SK-N-SH (cell line): Measurements from ENCODE around the gene UST. TPM values are rescaled to one million over a fixed set of nuclear protein-coding genes. Genes with fewer than 3 reads are reported as not detected.

ENCODE experiments used
- CTCF ChIA-PET: fragments of 300-600, 350-600 bp; formaldehyde crosslinking; extraction: SDS; loops from one replicate; lab custom pipeline; 2021; lab: Yijun Ruan, JAX
- POLR2A ChIA-PET: fragments of 350-600 bp; sonication (Branson Sonifier 250); formaldehyde crosslinking; extraction: SDS; loops from one replicate; lab custom pipeline; 2020; ENCODE audit warnings: antibody characterized with exemption, inconsistent platforms; lab: Yijun Ruan, JAX
- DNase-seq: peaks from one replicate; pipeline ENCODE4 v3.0.0; 2012
- H2AFZ ChIP-seq: fragments of 200-600 bp; sonication (generic); 2 replicates; pipeline ENCODE4 v1.8.1; 2016; ENCODE audit warnings: antibody characterized with exemption, mild to moderate bottlenecking, low read depth
- H3F3A ChIP-seq: fragments of 200-600 bp; sonication (generic); replicated peaks from 2 replicates; pipeline ENCODE3; 2016; ENCODE audit warnings: antibody characterized with exemption, mild to moderate bottlenecking; ENCODE audit not compliant: insufficient read depth
- H3K27ac ChIP-seq, 2 experiments: fragments of 200-500 bp in 1 of 2; fragments of 200-600 bp in 1 of 2; sonication (Bioruptor generic) in 1 of 2; sonication (generic), shearing (Covaris generic) in 1 of 2; 2 replicates each; pipeline versions ENCODE4 v1.5.1 to v1.6.1; 2014 to 2016; ENCODE audit warnings: low read depth in 2 of 2, inconsistent platforms in 1 of 2, low read length in 1 of 2, mild to moderate bottlenecking in 1 of 2, mixed read lengths in 1 of 2
- H3K27me3 ChIP-seq: fragments of 200-600 bp; sonication (generic), shearing (Covaris generic); 2 replicates; pipeline ENCODE4 v1.6.1; 2016; ENCODE audit warnings: mixed run types; ENCODE audit not compliant: insufficient read depth
- H3K36me3 ChIP-seq, 2 experiments: fragments of 200-500 bp in 1 of 2; fragments of 200-600 bp in 1 of 2; sonication (Bioruptor generic) in 1 of 2; sonication (generic) in 1 of 2; replicated peaks in 1 of 2; 2 replicates each; pipeline versions ENCODE3 to v1.5.1; 2014 to 2016; ENCODE audit warnings: low read length in 1 of 2, mild to moderate bottlenecking in 1 of 2; ENCODE audit not compliant: insufficient read depth in 2 of 2, control insufficient read depth in 1 of 2
- H3K4me1 ChIP-seq, 2 experiments: fragments of 200-500 bp in 1 of 2; fragments of 200-600 bp in 1 of 2; sonication (Bioruptor generic) in 1 of 2; sonication (generic), shearing (Covaris generic) in 1 of 2; 2 replicates each; pipeline versions ENCODE4 v1.5.1 to v1.6.1; 2014 to 2016; ENCODE audit warnings: low read depth in 1 of 2, low read length in 1 of 2, mixed run types in 1 of 2; ENCODE audit not compliant: insufficient read depth in 2 of 2, control insufficient read depth in 1 of 2
- H3K4me2 ChIP-seq: fragments of 200-600 bp; sonication (generic), shearing (Covaris generic); 2 replicates; pipeline ENCODE4 v1.6.1; 2017; ENCODE audit warnings: mixed run types
- H3K4me3 ChIP-seq, 2 experiments: fragments of 200-500 bp in 1 of 2; fragments of 200-600 bp in 1 of 2; sonication (Bioruptor generic) in 1 of 2; sonication (generic), shearing (Covaris generic) in 1 of 2; 2 replicates each; pipeline versions ENCODE4 v1.5.1 to v1.8.1; 2014 to 2016; ENCODE audit warnings: low read depth in 2 of 2, inconsistent platforms in 1 of 2, low read length in 1 of 2, mild to moderate bottlenecking in 1 of 2, mixed read lengths in 1 of 2, moderate library complexity in 1 of 2
- H3K79me2 ChIP-seq: fragments of 200-600 bp; sonication (generic); 2 replicates; pipeline ENCODE4 v1.8.1; 2017; ENCODE audit warnings: mild to moderate bottlenecking; ENCODE audit not compliant: insufficient read depth
- H3K9ac ChIP-seq: fragments of 200-600 bp; sonication (generic); 2 replicates; pipeline ENCODE4 v1.6.1; 2017; ENCODE audit warnings: mixed run types
- H3K9me2 ChIP-seq: fragments of 200-600 bp; sonication (generic); 2 replicates; pipeline ENCODE4 v1.6.1; 2017; ENCODE audit warnings: mixed run types
- H3K9me3 ChIP-seq: fragments of 200-600 bp; sonication (generic); 2 replicates; pipeline ENCODE4 v1.6.1; 2017; ENCODE audit warnings: mixed run types, mild to moderate bottlenecking, moderate library complexity
- H4K20me1 ChIP-seq: fragments of 200-600 bp; sonication (generic); 2 replicates; pipeline ENCODE4 v1.6.1; 2017; ENCODE audit warnings: mild to moderate bottlenecking, mixed run types; ENCODE audit not compliant: insufficient read depth
- FOSL2 ChIP-seq: IDR thresholded peaks from 2 replicates; pipeline ENCODE4 v1.4.0; 2012; ENCODE audit warnings: low read depth, mild to moderate bottlenecking, moderate library complexity, borderline replicate concordance
- FOXJ3 ChIP-seq: sonication (generic); formaldehyde crosslinking; IDR thresholded peaks from 2 replicates; pipeline ENCODE4 v1.5.1; 2020; ENCODE audit warnings: mild to moderate bottlenecking, missing genetic modification reagents
- GATA2 ChIP-seq: sonication (generic); formaldehyde crosslinking; IDR thresholded peaks from 2 replicates; pipeline ENCODE4 v1.5.0; 2020; ENCODE audit warnings: mild to moderate bottlenecking, missing genetic modification reagents
- JUND ChIP-seq: IDR thresholded peaks from 2 replicates; pipeline ENCODE4 v1.4.0; 2012
- MXI1 ChIP-seq: IDR thresholded peaks from 2 replicates; pipeline ENCODE4 v1.6.1; 2012; ENCODE audit warnings: mild to moderate bottlenecking, low read depth, low read length, improper control_type of control experiment
- REST ChIP-seq: IDR thresholded peaks from 2 replicates; pipeline ENCODE4 v1.6.1; 2012; ENCODE audit warnings: mild to moderate bottlenecking, low read depth, low read length, moderate library complexity
- SMC3 ChIP-seq: IDR thresholded peaks from 2 replicates; pipeline ENCODE4 v1.6.1; 2012; ENCODE audit warnings: low read depth, low read length, improper control_type of control experiment
- YY1 ChIP-seq: IDR thresholded peaks from 2 replicates; pipeline ENCODE4 v1.4.0; 2012; ENCODE audit warnings: low read depth, mild to moderate bottlenecking
- ZBTB33 ChIP-seq: IDR thresholded peaks from 2 replicates; pipeline ENCODE4 v1.4.0; 2012; ENCODE audit warnings: low read depth, borderline replicate concordance
- WGBS: methylation state at CpG from one replicate; pipeline ENCODE4 v1.1.6; 2017; ENCODE audit warnings: low lambda C conversion rate; 5-methylcytosine and 5-hydroxymethylcytosine counted together
- polyA plus RNA-seq, 3 experiments: library from polyadenylated mRNA; depleted of rRNA; stranded (reverse); fragments of >200 nt; gene quantifications; 2 replicates each; pipeline ENCODE4 v1.2.3, GENCODE V29; 2012
- TF ChIP-seq, protein P1 (sequence below): fragments of 150-350 bp; IDR thresholded peaks from 2 replicates; pipeline ENCODE4 v1.6.1; 2016; ENCODE audit warnings: mild to moderate bottlenecking, low read depth, low read length
- TF ChIP-seq, protein P2 (sequence below): IDR thresholded peaks from 2 replicates; pipeline ENCODE4 v1.4.0; 2012; ENCODE audit warnings: low read depth, borderline replicate concordance

The UST gene
- polyA plus RNA-seq, 1 of the 3 experiments (the other 2 are of a cell fraction) = 1.7 TPM

GRCh38 chr6:149049230-149049629 lies 302.4 kb downstream of the UST start:
- Histone ChIP-seq H3K9me3 (no peaks in the 10 kb centered on the region), H3K4me2 (no peak overlapping the region)
- CTCF ChIA-PET = interaction anchor here (1.0 kb wide), 1 partner anchor 383 kb away, joined by 3 read pairs; no protein-coding TSS in a partner anchor
- TF ChIP-seq REST (no peak), ZBTB33 (no peak), JUND (0 out of 2 replicates have a peak, but pooled peaks have one; percentile 12), FOSL2 (0 out of 2 replicates have a peak, but pooled peaks have one; percentile 18), FOXJ3 (CRISPR knock-in tag) (no peak), MXI1 (no peak), GATA2 (CRISPR knock-in tag) (no peak)
- TF ChIP-seq, all 33 proteins: peak for 2
- peaks cover 0 to 11% of the 10 kb centered on the region in 2 experiments; a peak in 2 of 4 replicates for H3K4me1 ChIP-seq
- H3K4me3 ChIP-seq = no peak overlapping the region
- no peak for DNase-seq
- 14% methylated on average over 2 of the region's 2 CpGs for WGBS
- no peaks in the 10 kb centered on the region for H3F3A ChIP-seq
- H3K9ac ChIP-seq = no peak overlapping the region
- peaks cover 0 to 5% of the 10 kb centered on the region in 2 experiments for H3K36me3 ChIP-seq
- no peaks in the 10 kb centered on the region for H3K9me2 ChIP-seq
- 0 out of 2 replicates have a peak overlapping the region, but pooled peaks have one; percentile 9 for H2AFZ ChIP-seq
- H4K20me1 ChIP-seq = no peaks in the 10 kb centered on the region
- H3K27me3 ChIP-seq = no peaks in the 10 kb centered on the region
- no peak overlapping the region for H3K27ac ChIP-seq
- POLR2A ChIA-PET = no interaction called here
- H3K79me2 ChIP-seq = no peaks in the 10 kb centered on the region

- Histone ChIP-seq H3K27me3 (no peaks in the 10 kb centered on the region), H3K9me2 (no peaks in the 10 kb centered on the region), H3K27ac (no peak overlapping the region), H3K4me3 (no peak overlapping the region), H3K4me1 (peaks cover 0 to 11% of the 10 kb centered on the region in 2 experiments; a peak in 2 of 4 replicates), H3K4me2 (no peak overlapping the region), H3K9ac (no peak overlapping the region), H2AFZ (no peak overlapping the region), H3F3A (no peaks in the 10 kb centered on the region), H3K36me3 (peaks cover 0 to 5% of the 10 kb centered on the region in 2 experiments), H3K79me2 (no peaks in the 10 kb centered on the region), H3K9me3 (no peaks in the 10 kb centered on the region), H4K20me1 (no peaks in the 10 kb centered on the region)
- ChIA-PET CTCF (interaction anchor here (1.0 kb wide), 3 partner anchors 13 to 382 kb away, joined by 3 to 4 read pairs (median 4); no protein-coding TSS in a partner anchor), POLR2A (no interaction called here)
- TF ChIP-seq, protein P1, sequence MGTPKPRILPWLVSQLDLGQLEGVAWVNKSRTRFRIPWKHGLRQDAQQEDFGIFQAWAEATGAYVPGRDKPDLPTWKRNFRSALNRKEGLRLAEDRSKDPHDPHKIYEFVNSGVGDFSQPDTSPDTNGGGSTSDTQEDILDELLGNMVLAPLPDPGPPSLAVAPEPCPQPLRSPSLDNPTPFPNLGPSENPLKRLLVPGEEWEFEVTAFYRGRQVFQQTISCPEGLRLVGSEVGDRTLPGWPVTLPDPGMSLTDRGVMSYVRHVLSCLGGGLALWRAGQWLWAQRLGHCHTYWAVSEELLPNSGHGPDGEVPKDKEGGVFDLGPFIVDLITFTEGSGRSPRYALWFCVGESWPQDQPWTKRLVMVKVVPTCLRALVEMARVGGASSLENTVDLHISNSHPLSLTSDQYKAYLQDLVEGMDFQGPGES = no peak
- TF ChIP-seq SMC3 = no peak
- TF ChIP-seq, protein P2, sequence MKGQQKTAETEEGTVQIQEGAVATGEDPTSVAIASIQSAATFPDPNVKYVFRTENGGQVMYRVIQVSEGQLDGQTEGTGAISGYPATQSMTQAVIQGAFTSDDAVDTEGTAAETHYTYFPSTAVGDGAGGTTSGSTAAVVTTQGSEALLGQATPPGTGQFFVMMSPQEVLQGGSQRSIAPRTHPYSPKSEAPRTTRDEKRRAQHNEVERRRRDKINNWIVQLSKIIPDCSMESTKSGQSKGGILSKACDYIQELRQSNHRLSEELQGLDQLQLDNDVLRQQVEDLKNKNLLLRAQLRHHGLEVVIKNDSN = no peak
- TF ChIP-seq YY1 = no peak
- WGBS = 58% methylated on average over 1 of the region's 1 CpG
- DNase-seq = no peak
Observed at GRCh38 chr6:149050160-149050559, 303.3 kb downstream of the UST start.
